Cortex of kidney (tissue), 1 donor: ENCODE measurements around the gene NUB1.

Source experiments
- DNase-seq: peaks from one replicate; lab custom pipeline; 2025; lab: John Stamatoyannopoulos, UW

NUB1 gene

DNA sequence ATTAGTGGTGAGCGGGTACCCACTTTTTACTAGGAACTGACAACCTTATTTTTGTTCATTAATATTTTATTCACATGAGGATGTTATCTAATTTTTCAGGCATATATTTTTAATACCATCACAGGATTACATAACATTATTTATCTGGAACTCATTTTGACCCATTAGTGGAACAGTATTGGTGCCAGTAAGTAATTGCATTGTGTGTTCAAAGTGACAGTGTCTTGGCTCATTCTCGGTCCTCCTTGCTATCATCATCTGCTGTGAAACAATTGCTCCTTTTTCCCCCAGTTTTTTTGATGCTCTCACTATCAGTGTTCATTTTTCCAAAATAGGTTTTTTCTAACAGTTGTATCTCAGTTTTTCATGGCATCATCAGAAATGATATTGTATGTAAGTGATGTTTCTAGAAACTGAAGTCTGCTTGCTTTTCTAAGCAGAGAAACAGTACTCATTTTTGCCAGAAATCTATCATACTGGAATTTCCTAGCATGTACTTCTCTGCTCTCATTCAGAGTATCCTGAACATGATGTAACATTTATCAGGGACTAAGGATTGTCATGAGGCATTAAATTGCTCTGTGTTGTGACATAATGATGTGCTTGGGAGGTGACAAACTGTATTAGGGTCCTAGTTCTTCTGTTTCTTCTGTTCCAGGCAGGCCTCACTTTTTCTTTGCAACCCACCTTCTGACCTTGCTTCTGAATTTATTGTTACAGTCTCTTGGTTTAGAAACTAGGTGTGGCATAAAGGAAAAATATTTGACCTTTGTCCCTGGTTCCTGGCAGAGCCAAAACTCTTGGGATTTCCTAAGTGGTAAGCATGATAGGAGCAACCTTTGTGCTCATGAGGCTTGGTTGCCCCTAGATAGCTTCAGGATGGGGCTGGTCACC is 4.2 kb downstream of the NUB1 start:
- no peak for DNase-seq

GRCh38 chr7:151346470-151346769 is 4.8 kb downstream of the NUB1 start:
- no peak for DNase-seq

- DNase-seq, result no peak
These were observed 5.6 kb downstream of the NUB1 start for GRCh38 chr7:151347200-151347599.

DNA sequence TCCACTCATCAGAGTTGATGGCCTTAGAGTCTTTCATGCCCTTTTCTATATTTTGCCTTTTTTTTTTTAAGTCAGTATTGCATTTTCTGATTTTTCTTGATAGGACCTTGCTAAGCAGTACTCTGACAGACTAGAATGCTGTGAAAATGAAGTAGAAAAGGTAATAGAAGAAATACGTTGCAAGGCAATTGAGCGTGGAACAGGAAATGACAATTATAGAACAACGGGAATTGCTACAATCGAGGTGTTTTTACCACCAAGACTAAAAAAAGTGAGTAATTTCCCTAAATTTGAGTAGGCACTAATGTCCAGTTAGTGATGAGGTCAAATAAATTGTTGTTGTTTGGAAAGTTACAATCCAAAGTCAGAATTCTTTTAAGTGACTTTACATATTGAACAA is 7.4 kb downstream of the NUB1 start:
- no peak for DNase-seq

- no peak for DNase-seq
These were observed 7.9 kb downstream of the NUB1 start for GRCh38 chr7:151349507-151349853.

- no peak for DNase-seq
These were observed 9.4 kb downstream of the NUB1 start for GRCh38 chr7:151351027-151351426.

- DNase-seq, result no peak
These were observed 10.4 kb downstream of the NUB1 start for GRCh38 chr7:151351967-151352366.

- no peak for DNase-seq
These were observed 10.9 kb downstream of the NUB1 start for GRCh38 chr7:151352512-151352911.

DNA sequence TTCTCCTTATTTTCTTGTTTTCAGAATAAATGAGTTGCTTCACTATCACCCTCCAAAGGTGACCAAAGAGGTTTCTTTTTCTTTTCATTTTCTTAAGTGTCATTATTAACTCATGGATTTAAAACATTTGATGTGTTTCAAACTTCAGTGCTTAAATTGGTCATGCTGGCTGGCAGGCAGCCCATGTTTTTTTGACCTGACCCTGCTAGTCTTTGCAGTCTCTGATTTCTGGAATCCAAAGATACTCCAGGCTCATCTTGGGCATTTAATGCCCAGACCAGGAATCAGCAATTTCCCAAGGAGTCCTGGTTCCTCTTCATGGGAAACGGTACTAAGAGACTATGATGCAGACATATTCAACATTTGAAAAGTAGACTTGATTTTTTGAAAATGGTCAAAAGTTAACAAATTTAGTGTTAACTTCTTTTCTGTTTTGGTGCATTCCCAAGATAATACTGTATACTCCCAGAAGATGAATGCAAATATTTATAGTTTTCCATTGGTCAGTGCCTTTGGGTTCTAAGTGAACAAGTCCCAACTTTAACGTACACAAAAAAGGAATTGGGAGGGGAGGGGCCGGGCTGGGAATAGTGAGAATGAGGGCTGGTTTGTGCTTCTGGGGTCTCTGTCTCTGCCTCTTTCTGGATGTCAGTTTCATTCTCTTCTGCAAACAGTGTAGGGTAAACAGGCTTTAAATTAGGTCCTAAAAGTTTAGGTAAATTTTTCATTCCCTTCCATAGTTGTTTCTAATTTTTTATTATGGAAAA is 19.8 kb downstream of the NUB1 start:
- no peak for DNase-seq

DNA sequence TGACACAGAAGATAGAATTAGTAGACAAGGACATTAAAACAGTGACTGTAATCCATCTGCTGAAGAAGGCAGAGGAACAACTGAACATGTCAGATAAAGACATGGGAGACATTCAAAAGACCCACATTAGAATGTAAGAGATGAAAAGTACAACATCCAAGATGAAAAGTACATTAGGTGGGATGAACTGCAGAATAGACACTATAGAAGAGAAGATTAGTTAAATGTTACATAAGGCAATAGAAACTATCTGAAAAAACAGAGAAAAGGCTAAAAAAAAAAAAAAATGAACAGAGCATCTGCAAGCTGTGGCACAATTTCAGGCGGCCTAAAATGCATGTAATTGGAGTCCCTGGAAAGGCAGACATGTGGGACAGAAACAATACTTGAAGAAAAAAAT is 21.6 kb downstream of the NUB1 start:
- no peak for DNase-seq

DNA sequence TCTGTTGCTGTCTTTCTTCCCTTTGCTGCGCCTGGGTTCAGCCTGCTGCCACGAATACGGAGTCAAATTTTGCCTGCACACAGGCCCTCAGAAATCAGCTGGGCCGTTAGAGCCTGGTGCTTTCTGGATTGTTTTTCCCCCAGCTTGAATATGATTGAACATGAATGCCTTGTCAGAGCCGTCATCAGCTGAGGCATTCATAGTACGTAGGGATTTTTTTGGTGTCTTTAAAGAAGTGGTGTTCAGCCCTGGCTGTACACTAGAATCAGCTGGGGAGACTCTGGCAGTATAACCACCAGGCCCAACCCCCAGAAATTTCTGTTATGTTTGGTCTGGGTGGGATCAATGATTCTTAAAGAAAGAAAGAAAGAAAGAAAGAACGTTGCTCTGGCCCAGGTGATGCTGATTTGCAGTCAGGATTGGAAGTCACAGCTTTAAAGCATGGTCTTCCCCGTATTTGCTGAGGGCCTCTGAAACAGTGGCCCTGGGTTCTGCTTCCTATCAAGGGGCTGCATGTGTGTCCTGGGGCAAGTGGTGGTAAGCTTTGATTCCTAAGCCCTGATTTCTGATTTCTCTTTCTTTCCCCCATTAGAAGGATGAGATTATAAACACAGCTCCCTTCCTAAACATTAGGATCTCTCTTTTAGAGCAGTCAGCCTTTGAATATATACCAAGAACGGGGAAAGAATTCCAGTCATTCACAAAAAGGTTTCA is 24.7 kb downstream of the NUB1 start:
- DNase-seq, result no peak

GRCh38 chr7:151366880-151367222 is 25.2 kb downstream of the NUB1 start:
- DNase-seq, result no peak

- no peak for DNase-seq
These were observed 25.7 kb downstream of the NUB1 start for GRCh38 chr7:151367284-151367683.

- no peak for DNase-seq
These were observed 26.5 kb downstream of the NUB1 start for GRCh38 chr7:151368136-151368571.

GRCh38 chr7:151371266-151371665 is 29.7 kb downstream of the NUB1 start:
- no peak for DNase-seq

DNA sequence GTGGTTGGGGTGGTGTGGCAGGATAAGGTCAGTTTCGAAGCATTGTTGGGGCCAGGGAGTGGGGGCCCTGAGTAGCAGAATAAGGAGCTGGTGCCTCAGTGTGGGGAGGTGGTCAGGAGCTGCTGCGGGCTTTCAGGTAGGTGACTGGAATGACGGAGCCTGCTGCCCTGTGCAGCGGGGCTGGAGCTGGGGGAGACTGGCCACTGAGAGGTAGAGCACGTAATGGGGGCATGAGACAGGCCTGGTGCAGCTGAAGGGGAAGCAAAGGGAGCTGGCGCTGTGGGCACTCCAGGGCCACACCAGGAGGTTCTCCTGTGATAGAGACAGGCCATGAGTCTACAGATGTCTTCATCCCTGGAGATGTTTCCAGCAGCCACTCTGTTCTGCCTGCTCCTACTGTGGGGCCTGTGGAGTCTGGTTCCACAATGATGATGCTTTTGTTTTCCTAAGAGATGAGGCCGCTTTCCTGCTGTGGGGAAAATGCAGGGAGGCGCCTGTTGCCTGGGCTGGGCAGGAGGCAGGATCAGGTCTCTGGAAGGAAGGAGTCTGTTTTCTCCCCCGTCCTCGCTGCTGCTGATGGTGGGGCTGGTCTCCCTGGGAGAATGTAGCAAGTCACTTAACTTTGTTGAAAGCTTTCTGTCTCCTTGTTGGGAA is 31.1 kb downstream of the NUB1 start:
- DNase-seq, result no peak

GRCh38 chr7:151373599-151373998 is 32.0 kb downstream of the NUB1 start:
- no peak for DNase-seq

GRCh38 chr7:151374139-151374538 is 32.5 kb downstream of the NUB1 start:
- no peak for DNase-seq

GRCh38 chr7:151374726-151375125 is 33.1 kb downstream of the NUB1 start:
- no peak for DNase-seq

- no peak for DNase-seq
These were observed 34.1 kb downstream of the NUB1 start for GRCh38 chr7:151375530-151376217.

- no peak for DNase-seq
These were observed 34.7 kb downstream of the NUB1 start for GRCh38 chr7:151376218-151376902.
